ENCODE results near the gene TBRG1. TPM values are rescaled to one million over a fixed set of nuclear protein-coding genes. Genes with fewer than 3 reads are reported as not detected.

Gene TBRG1
- total and polyA plus RNA-seq, 2 of the 8 experiments (the other 6 are each of a cell fraction or from before 2014, with no cell fraction given): 16.3 to 26.7 TPM

- Histone ChIP-seq H3K4ac (replicated peaks; ENCODE audit: insufficient read length, low read depth, low read length) (no peak overlapping the region), H3K18ac (ENCODE audit: extremely low read depth, low read length) (no peak overlapping the region), H3K4me3 (ENCODE audit: extremely low read depth in 1 of 4, insufficient read depth in 2 of 4, low read depth in 3 of 4, low read length in 4 of 4) (no peak overlapping the region), H4K20me1 (replicated peaks in 1 of 2; ENCODE audit: control insufficient read depth in 1 of 2, insufficient read depth in 2 of 2, low read length in 2 of 2) (no peaks in the 10 kb centered on the region), H3K27me3 (replicated peaks in 1 of 4; ENCODE audit: control insufficient read depth in 3 of 4, extremely low read depth in 1 of 4, insufficient read depth in 3 of 4, low read length in 3 of 4) (no peaks in the 10 kb centered on the region; a peak in 2 of 7 replicates), H2AK5ac (ENCODE audit: low read depth, low read length) (no peak overlapping the region), H4K91ac (replicated peaks; ENCODE audit: insufficient read length, low read length) (no peak overlapping the region), H3K27ac (ENCODE audit: low read depth, low read length) (no peak overlapping the region), H4K8ac (ENCODE audit: extremely low read depth, insufficient read depth, low read length) (no peak overlapping the region), H3K56ac (replicated peaks; ENCODE audit: insufficient read length, low read depth, low read length) (no peak overlapping the region), H3K9ac (replicated peaks in 1 of 4; ENCODE audit: extremely low read depth in 1 of 4, low read depth in 3 of 4, low read length in 3 of 4) (no peak overlapping the region), H3K9me3 (ENCODE audit: insufficient read depth in 2 of 2, low read depth in 1 of 2, low read length in 1 of 2) (no peaks in the 10 kb centered on the region), H3K36me3 (ENCODE audit: control insufficient read depth in 2 of 4, insufficient read depth in 4 of 4, low read length in 3 of 4) (no peaks in the 10 kb centered on the region), H2BK120ac (replicated peaks; ENCODE audit: low read depth, low read length) (no peak overlapping the region), H3K4me2 (ENCODE audit: insufficient read depth in 1 of 2, low read depth in 2 of 2, low read length in 2 of 2) (no peak overlapping the region), H3K79me2 (ENCODE audit: control insufficient read depth in 1 of 2, insufficient read depth in 2 of 2, low read length in 2 of 2) (no peaks in the 10 kb centered on the region), H2BK15ac (ENCODE audit: low read length) (no peak overlapping the region), H3K23ac (ENCODE audit: insufficient read length) (no peak overlapping the region), H3K79me1 (ENCODE audit: low read depth, low read length) (no peaks in the 10 kb centered on the region; the same call in 1 of the 2 replicates), H4K5ac (ENCODE audit: insufficient read length, low read depth, low read length) (no peak overlapping the region), H3K14ac (ENCODE audit: insufficient read length) (no peak overlapping the region), H2BK12ac (ENCODE audit: low read depth, low read length) (no peak overlapping the region), H2BK20ac (ENCODE audit: low read length) (no peak overlapping the region), H3K23me2 (ENCODE audit: low read depth, low read length) (peaks cover 1% of the 10 kb centered on the region), H2AFZ (ENCODE audit: low read length) (no peak overlapping the region), H2BK5ac (ENCODE audit: low read depth, low read length) (no peak overlapping the region), H3K4me1 (replicated peaks in 1 of 4; ENCODE audit: control insufficient read depth in 3 of 4, insufficient read depth in 4 of 4, low read length in 3 of 4) (peaks cover 0 to 10% (median 7%) of the 10 kb centered on the region in 4 experiments; a peak in 4 of 7 replicates)
- FAIRE-seq (no peak), DNase-seq (ENCODE audit: low read depth in 1 of 2, low spot score in 2 of 2) (no peak)
- ChIA-PET POLR2A (ENCODE audit: partially characterized antibody) (no interaction called here), CTCF (ENCODE audit: partially characterized antibody) (interaction anchor here (0.6 to 6.0 kb wide), 11 partner anchors 8 to 205 kb away, joined by 3 to 42 read pairs (median 5); partner anchors contain the start of genes ESAM and ROBO3)
- TF ChIP-seq E2F6 (IDR thresholded peaks at IDR 0.05): no peak
Measured at GRCh38 chr11:124661553-124661952, 38.9 kb downstream of the TBRG1 start.

Measured in H1 (cell line).